Glomerular visceral epithelial cell (primary cell): ENCODE measurements around the gene UBE2L3.
A peak's percentile ranks its signal among the peaks of the same experiment; 100 is the strongest.
"Not testable (repeated sequence)": the region's sequence is repeated elsewhere in the genome, so short reads cannot be mapped to it uniquely, and the experiment has no call there.

Experiments used
- DNase-seq: peaks from one replicate; pipeline ENCODE4 v3.0.0-alpha.2; 2016; ENCODE audit errors: extremely low spot score

UBE2L3 gene

GRCh38 chr22:21599053-21599893, 31.8 kb downstream of the UBE2L3 start:
- DNase-seq = no peak

GRCh38 chr22:21602579-21602978, 35.1 kb downstream of the UBE2L3 start:
- DNase-seq = no peak

- no peak for DNase-seq
Measured at GRCh38 chr22:21603973-21604372, 36.5 kb downstream of the UBE2L3 start.

GRCh38 chr22:21605887-21606564, 38.5 kb downstream of the UBE2L3 start:
- DNase-seq = no peak

- DNase-seq = peak; percentile 30
Measured at GRCh38 chr22:21606775-21607174, 39.3 kb downstream of the UBE2L3 start.

- DNase-seq = not testable (repeated sequence)
Measured at GRCh38 chr22:21609556-21610157, 42.1 kb downstream of the UBE2L3 start.

- DNase-seq = no peak
Measured at GRCh38 chr22:21611210-21611977, 43.9 kb downstream of the UBE2L3 start.

- no peak for DNase-seq
Measured at GRCh38 chr22:21612858-21613257, 45.3 kb downstream of the UBE2L3 start.

- no peak for DNase-seq
Measured at GRCh38 chr22:21613553-21614233, 46.2 kb downstream of the UBE2L3 start.

GRCh38 chr22:21615731-21616130, 48.2 kb downstream of the UBE2L3 start:
- DNase-seq = no peak

GRCh38 chr22:21617337-21617736, 49.8 kb downstream of the UBE2L3 start:
- DNase-seq = not testable (repeated sequence)

GRCh38 chr22:21621025-21621424, 53.5 kb downstream of the UBE2L3 start:
- DNase-seq = no peak

GRCh38 chr22:21622011-21622918, 54.8 kb downstream of the UBE2L3 start:
- no peak for DNase-seq

- DNase-seq = no peak
Measured at GRCh38 chr22:21622919-21623647, 55.6 kb downstream of the UBE2L3 start.

GRCh38 chr22:21623648-21623970, 56.1 kb downstream of the UBE2L3 start:
- DNase-seq = no peak

GRCh38 chr22:21624120-21624879, 56.8 kb downstream of the UBE2L3 start:
- DNase-seq = peak; percentile 15

- no peak for DNase-seq
Measured at GRCh38 chr22:21624880-21625791, 57.6 kb downstream of the UBE2L3 start.
